HuH-7.5 (cell line): ENCODE results near the gene TIA1.
"Not testable (repeated sequence)": the region's sequence is repeated elsewhere in the genome, so short reads cannot be mapped to it uniquely, and the experiment has no call there.

Experiments
- DNase-seq: peaks from one replicate; pipeline ENCODE4 v3.0.0; 2011; ENCODE audit warnings: low spot score

TIA1 gene

GRCh38 chr2:70248181-70248847 is at the start of gene TIA1:
Gene TIA1 (minus strand): TSS chr2:70248628. CDS start chr2:70248430, 198 bp downstream.
- peak; percentile 90 for DNase-seq

GRCh38 chr2:70297828-70298227 is 49.4 kb upstream of the TIA1 start:
- not testable (repeated sequence) for DNase-seq

- DNase-seq, result no peak
Observed at GRCh38 chr2:70283500-70284191, 35.2 kb upstream of the TIA1 start.

GRCh38 chr2:70282439-70282838 is 34.0 kb upstream of the TIA1 start:
- no peak for DNase-seq

- DNase-seq, result no peak
Observed at GRCh38 chr2:70280242-70280798, 31.9 kb upstream of the TIA1 start.

- DNase-seq, result no peak
Observed at GRCh38 chr2:70270323-70270722, 21.9 kb upstream of the TIA1 start.

GRCh38 chr2:70269422-70270302 is 21.2 kb upstream of the TIA1 start:
- DNase-seq, result not testable (repeated sequence)

- DNase-seq, result not testable (repeated sequence)
Observed at GRCh38 chr2:70266925-70267324, 18.5 kb upstream of the TIA1 start.

GRCh38 chr2:70261501-70261900 is 13.1 kb upstream of the TIA1 start:
- DNase-seq, result no peak

- DNase-seq, result peak; percentile 51
Observed at GRCh38 chr2:70258532-70258875, 10.1 kb upstream of the TIA1 start.

GRCh38 chr2:70255637-70256314 is 7.3 kb upstream of the TIA1 start:
- DNase-seq, result no peak

- no peak for DNase-seq
Observed at GRCh38 chr2:70250434-70250833, 2.0 kb upstream of the TIA1 start.

GRCh38 chr2:70247364-70248180 is 856 bp downstream of the TIA1 start:
- no peak for DNase-seq

GRCh38 chr2:70243806-70244584 is 4.4 kb downstream of the TIA1 start:
- DNase-seq, result no peak

- no peak for DNase-seq
Observed at GRCh38 chr2:70242552-70242951, 5.9 kb downstream of the TIA1 start.

- DNase-seq, result no peak
Observed at GRCh38 chr2:70241340-70241739, 7.1 kb downstream of the TIA1 start.

GRCh38 chr2:70240599-70240998 is 7.8 kb downstream of the TIA1 start:
- no peak for DNase-seq

GRCh38 chr2:70233926-70234325 is 14.5 kb downstream of the TIA1 start:
- DNase-seq, result no peak

GRCh38 chr2:70226781-70227180 is 21.6 kb downstream of the TIA1 start:
- no peak for DNase-seq

- not testable (repeated sequence) for DNase-seq
Observed at GRCh38 chr2:70223305-70223704, 25.1 kb downstream of the TIA1 start.
